KMS-11 (cell line): ENCODE data around the gene CACNA2D3.

Experiments
- H2AFZ ChIP-seq: fragments of 200-600 bp; sonication (generic); 2 replicates; pipeline ENCODE4 v1.6.1; 2016; ENCODE audit warnings: antibody characterized with exemption, mixed run types, low read depth
- H3K27ac ChIP-seq: fragments of 200-600 bp; sonication (generic); 2 replicates; pipeline ENCODE4 v1.6.1; 2016; ENCODE audit warnings: mild to moderate bottlenecking, mixed run types
- H3K27me3 ChIP-seq: fragments of 200-600 bp; sonication (generic); 2 replicates; pipeline ENCODE4 v1.6.1; 2017; ENCODE audit warnings: mild to moderate bottlenecking, low read depth, mixed run types, moderate library complexity; ENCODE audit not compliant: insufficient read depth
- H3K36me3 ChIP-seq: fragments of 200-600 bp; sonication (generic); 2 replicates; pipeline ENCODE4 v1.6.1; 2017; ENCODE audit warnings: mild to moderate bottlenecking, mixed run types; ENCODE audit not compliant: insufficient read depth
- H3K4me1 ChIP-seq: fragments of 200-600 bp; sonication (generic); 2 replicates; pipeline ENCODE4 v1.6.1; 2016; ENCODE audit warnings: mild to moderate bottlenecking, low read depth, mixed run types; ENCODE audit not compliant: poor library complexity, severe bottlenecking
- H3K4me2 ChIP-seq: fragments of 200-600 bp; sonication (generic); 2 replicates; pipeline ENCODE4 v1.7.0; 2016; ENCODE audit warnings: mild to moderate bottlenecking, mixed run types
- H3K4me3 ChIP-seq: fragments of 200-600 bp; sonication (generic); IDR thresholded peaks from 2 replicates; pipeline ENCODE4 v1.6.1; 2017; ENCODE audit warnings: low read depth, low read length, mixed read lengths; ENCODE audit not compliant: insufficient read depth
- H3K79me2 ChIP-seq: fragments of 200-600 bp; sonication (generic); 2 replicates; pipeline ENCODE4 v1.6.1; 2016; ENCODE audit warnings: low read depth, mixed run types; ENCODE audit not compliant: insufficient read depth
- H3K9ac ChIP-seq: fragments of 200-600 bp; sonication (generic); 2 replicates; pipeline ENCODE4 v1.6.1; 2016; ENCODE audit warnings: mild to moderate bottlenecking, mixed run types
- H4K20me1 ChIP-seq: fragments of 200-600 bp; sonication (generic); 2 replicates; pipeline ENCODE4 v1.6.1; 2016; ENCODE audit warnings: mild to moderate bottlenecking, mixed run types; ENCODE audit not compliant: insufficient read depth
- TF ChIP-seq, protein P1 (sequence below): fragments of 200-600 bp; sonication (generic); conservative IDR thresholded peaks from 2 replicates; pipeline ENCODE4 v1.6.1; 2017; ENCODE audit warnings: low read depth, mild to moderate bottlenecking, antibody characterized with exemption, low read length, moderate library complexity, mixed read lengths

CACNA2D3 gene

DNA sequence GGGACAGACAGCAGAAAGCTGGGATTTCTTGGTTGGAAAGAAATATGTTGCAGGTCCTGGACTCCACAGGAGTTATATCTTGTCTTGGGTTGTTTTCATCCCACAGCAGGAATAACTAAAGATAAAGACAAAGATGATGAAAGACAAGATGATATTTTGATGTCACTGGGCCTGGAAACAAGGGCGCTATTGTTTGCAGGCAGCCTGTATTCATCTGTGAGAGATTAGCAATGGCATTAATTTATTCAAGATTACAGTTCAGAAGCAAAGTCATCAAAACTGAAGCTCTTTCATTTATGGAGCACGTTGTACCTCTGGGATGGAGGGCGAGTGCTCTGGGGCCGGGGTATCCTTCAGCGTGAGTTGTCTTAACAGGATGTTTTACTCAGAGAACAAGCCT is 591.7 kb downstream of the CACNA2D3 start:
- no peak overlapping the region for H3K4me2 ChIP-seq
- H3K9ac ChIP-seq = no peak overlapping the region
- TF ChIP-seq, protein P1, sequence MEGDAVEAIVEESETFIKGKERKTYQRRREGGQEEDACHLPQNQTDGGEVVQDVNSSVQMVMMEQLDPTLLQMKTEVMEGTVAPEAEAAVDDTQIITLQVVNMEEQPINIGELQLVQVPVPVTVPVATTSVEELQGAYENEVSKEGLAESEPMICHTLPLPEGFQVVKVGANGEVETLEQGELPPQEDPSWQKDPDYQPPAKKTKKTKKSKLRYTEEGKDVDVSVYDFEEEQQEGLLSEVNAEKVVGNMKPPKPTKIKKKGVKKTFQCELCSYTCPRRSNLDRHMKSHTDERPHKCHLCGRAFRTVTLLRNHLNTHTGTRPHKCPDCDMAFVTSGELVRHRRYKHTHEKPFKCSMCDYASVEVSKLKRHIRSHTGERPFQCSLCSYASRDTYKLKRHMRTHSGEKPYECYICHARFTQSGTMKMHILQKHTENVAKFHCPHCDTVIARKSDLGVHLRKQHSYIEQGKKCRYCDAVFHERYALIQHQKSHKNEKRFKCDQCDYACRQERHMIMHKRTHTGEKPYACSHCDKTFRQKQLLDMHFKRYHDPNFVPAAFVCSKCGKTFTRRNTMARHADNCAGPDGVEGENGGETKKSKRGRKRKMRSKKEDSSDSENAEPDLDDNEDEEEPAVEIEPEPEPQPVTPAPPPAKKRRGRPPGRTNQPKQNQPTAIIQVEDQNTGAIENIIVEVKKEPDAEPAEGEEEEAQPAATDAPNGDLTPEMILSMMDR = no peak
- H3K4me3 ChIP-seq = no peak overlapping the region
- no peaks in the 10 kb centered on the region for H3K79me2 ChIP-seq
- no peaks in the 10 kb centered on the region for H4K20me1 ChIP-seq
- no peak overlapping the region for H2AFZ ChIP-seq
- no peaks in the 10 kb centered on the region for H3K36me3 ChIP-seq
- no peak overlapping the region for H3K27ac ChIP-seq
- no peaks in the 10 kb centered on the region for H3K27me3 ChIP-seq
- no peaks in the 10 kb centered on the region for H3K4me1 ChIP-seq

DNA sequence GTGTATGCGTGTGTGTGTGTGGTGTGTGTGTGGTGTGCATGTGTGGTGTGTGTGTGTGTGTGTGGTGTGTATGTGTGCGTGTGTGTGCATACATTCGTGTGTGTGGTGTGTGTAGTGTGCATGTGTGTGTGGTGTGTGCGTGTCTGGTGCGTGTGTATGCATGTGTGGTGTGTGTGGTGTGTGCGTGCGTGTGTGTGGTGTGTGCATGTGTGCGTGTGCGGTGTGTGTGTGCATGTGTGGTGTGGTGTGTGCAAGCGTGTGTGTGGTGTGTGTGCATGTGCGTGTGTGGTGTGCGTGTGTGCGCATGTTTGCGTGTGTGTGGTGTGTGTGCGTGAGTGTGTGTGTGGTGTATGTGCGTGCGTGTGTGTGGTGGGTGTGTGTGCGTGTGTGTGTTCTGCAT is 595.2 kb downstream of the CACNA2D3 start:
- Histone ChIP-seq H3K4me3 (no peak overlapping the region), H3K4me2 (no peak overlapping the region), H3K4me1 (no peaks in the 10 kb centered on the region), H3K27me3 (no peaks in the 10 kb centered on the region), H3K27ac (no peak overlapping the region), H3K9ac (no peak overlapping the region), H2AFZ (no peak overlapping the region), H4K20me1 (no peaks in the 10 kb centered on the region), H3K79me2 (no peaks in the 10 kb centered on the region), H3K36me3 (no peaks in the 10 kb centered on the region)
- TF ChIP-seq, protein P1 = no peak

DNA sequence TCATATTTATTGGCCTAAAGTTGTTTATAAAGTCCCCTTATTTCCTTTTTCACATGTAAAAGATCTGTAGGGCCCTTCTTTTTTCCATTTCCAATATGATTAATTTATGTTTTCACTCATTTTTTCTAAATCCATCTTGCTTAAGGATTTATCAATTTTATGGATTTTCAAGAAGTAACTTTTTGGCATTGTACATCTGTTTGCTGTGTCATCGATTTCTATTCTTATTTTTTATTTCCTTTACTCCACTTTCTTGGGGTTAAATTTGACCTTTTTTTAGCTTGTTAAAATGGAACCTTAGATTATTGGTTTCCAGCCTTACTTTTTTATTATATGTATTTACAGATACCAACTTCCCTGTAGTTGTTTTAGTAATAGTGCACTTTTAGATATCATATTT is 597.6 kb downstream of the CACNA2D3 start:
- no peak overlapping the region for H3K4me3 ChIP-seq
- no peaks in the 10 kb centered on the region for H4K20me1 ChIP-seq
- TF ChIP-seq, protein P1 = no peak
- H3K27ac ChIP-seq = no peak overlapping the region
- H3K27me3 ChIP-seq = no peaks in the 10 kb centered on the region
- H3K79me2 ChIP-seq = no peaks in the 10 kb centered on the region
- no peak overlapping the region for H3K4me2 ChIP-seq
- H3K36me3 ChIP-seq = no peaks in the 10 kb centered on the region
- no peak overlapping the region for H3K9ac ChIP-seq
- H2AFZ ChIP-seq = no peak overlapping the region
- H3K4me1 ChIP-seq = no peaks in the 10 kb centered on the region

DNA sequence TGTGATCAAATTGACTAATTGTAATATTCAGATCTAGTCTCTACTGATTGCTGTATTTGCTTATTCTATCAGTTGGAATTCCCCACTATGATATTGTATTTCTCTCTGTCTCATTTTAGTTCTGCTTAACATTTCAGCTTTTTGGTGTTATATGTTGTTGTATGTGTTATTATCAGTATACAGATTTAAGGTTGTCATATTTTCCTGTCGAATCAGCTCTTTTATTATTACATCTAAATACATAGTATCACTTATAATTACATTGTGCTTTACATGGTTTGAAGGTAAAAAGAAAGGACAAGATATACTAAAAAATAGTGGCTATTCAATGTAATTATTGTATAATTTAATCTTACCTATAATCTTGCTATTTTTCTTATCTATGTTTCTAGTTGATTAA is 598.3 kb downstream of the CACNA2D3 start:
- Histone ChIP-seq H4K20me1 (no peaks in the 10 kb centered on the region), H3K27ac (no peak overlapping the region), H3K9ac (no peak overlapping the region), H3K4me3 (no peak overlapping the region), H3K4me2 (no peak overlapping the region), H3K79me2 (no peaks in the 10 kb centered on the region), H3K4me1 (no peaks in the 10 kb centered on the region), H2AFZ (no peak overlapping the region), H3K36me3 (no peaks in the 10 kb centered on the region), H3K27me3 (no peaks in the 10 kb centered on the region)
- TF ChIP-seq, protein P1 = no peak
